ENCODE data around the gene TMEM62.

TMEM62 gene

DNA sequence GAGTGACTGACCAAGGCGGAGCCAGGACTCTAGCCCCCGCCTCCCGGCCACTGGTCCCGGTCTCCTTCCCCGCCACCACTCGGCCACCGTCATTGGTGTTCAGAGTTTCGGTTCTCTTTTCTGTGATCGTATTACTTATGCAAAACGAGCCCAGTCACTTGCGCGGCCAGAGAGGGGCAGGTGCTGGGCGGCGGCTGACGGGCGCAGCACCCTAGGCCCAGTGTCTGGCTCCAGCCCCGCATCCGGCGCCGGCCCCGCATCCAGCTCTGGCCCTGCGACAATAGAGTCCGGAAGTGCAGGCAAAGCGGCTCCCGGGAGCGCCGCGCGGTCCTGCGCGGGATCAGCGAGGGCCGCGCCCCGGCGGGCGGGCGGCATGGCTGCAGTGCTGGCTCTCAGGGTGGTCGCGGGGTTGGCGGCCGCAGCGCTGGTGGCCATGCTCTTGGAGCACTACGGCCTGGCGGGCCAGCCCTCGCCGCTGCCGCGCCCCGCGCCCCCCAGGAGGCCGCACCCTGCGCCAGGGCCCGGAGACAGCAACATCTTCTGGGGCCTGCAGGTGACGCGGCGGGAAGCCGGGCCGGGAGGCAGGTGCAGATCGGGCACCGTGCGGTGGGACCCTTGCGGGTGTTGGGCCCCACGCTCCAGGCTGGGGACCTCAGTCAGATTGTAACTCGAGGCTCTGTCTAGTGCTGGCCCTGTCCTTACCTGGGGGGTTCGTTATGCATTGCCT lies at the start of gene TMEM62:
TMEM62 (plus strand) TSS at position 157 of the 727 bp plus-strand sequence; CDS start at position 374, 217 bp downstream.
- DNase-seq = peak; percentile 19 to 55

DNA sequence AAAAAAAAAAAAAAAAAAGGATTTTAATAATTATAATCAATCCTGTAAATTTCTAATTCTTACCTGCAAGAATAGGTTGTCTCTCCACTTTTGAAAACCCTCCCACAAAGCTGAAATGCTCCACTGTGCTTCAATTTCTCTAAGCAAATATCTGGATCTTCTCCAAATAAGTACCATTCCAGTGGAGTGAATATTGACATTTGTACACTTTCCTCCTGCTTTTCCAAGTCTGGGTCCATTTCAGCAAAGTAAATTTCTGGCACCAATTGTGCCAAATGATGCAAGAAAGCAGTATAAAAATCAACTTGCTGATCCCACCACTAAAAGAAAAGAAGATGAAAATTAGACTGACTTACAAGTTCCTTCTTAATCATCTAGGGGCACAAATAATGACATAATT lies 47.5 kb upstream of the TMEM62 start:
- DNase-seq = no peak

DNA sequence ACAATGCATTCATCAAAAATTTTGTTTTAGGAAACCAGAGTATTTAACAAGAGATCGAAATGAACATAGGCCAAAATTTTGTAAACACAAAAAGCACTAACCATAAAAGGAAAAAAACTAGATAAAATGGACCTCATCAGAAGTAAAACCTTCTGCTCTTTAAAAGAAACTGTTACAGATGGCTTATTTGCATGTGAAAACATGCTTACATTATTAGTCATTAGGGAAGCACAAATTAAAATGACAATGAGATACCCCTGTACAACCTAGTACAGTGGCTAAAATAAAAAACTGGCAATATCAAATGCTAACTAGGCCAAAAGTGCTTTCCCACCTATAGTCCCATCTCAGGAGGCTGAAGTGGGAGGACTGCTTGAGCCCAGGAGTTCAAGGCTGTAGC lies 46.8 kb upstream of the TMEM62 start:
- DNase-seq = no peak

DNA sequence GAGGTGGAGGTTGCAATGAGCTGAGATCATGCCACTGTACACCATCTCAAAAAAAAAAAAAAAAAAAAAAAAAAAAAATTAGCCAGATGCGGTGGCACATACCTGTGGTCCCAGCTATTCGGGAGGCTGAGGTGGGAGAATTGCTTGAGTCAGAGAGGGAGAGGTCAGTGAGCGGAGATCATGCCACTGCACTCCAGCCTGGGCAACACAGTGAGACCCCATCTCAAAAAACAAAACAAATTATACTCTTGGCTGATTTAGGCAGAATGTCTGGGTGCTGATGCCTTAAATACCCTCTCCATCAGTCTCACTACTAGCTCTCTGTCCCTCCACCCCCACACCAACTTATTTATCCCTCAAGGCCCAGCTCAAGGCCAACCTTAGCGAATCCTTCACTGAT lies 41.5 kb upstream of the TMEM62 start:
- DNase-seq = no peak

DNA sequence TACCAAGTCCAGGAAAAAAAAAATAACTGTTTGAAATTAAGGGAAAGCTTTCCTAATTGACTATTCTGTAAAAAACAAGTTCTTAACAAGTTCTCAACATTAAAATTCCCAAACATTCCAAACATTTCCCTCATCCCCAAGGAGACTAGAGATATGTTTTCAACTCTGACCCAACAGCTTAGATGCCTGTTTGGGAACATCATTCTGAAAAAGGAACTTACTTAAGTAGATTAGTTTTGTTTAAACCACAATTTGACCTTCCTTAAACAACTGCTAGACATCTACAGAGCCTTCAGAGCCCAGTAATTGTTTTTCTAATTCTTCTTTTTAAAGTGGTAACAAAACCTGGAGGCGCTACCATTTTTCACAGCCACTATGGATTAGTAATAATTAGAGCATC lies 40.4 kb upstream of the TMEM62 start:
- DNase-seq = no peak

DNA sequence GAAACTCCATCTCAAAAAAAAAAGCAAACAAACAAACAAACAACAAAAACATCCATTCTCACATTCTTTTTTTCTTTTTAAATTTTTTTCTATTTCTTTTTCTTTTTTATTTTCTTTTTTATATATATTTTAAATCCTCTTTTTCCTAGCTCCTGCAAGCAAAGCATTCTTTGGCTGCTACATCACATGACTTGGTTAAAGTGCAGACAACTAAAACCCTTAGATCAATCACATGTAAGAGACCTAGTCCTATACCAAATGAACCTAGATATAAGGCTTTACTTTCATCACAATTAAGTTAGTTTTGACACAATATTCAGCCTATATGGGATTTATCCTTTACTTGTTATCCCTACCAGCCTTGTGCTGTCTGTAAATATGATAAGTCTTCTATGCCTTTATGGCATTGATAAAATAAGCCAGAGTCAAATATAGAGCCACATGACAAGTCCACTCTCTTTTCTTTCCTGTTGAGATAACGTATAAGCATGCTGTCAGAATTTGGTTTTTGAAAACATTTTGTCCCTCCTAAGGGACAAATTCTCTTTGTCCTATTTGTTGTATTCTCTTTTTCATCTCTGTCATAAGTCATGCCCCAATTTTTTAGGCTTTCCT lies 38.9 kb upstream of the TMEM62 start:
- no peak for DNase-seq

DNA sequence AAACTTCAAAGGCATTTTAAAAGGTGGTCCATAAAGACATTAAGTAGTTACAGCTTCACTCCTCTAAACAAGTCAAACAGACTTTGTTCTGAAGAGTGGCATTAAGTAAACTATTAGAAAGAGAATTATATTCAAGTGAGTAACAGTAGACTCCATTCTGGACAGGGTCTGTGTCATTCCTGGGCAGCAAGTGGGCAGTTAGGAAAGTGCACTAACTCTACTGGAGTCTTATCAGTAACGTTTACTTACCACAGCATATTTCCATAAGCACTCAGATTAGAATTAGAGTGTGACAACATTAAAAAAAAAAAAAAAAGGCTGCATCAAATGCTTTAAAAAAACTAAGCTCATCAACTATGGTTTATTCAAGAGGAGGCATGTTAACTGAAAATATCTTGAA lies 38.1 kb upstream of the TMEM62 start:
- DNase-seq = no peak

DNA sequence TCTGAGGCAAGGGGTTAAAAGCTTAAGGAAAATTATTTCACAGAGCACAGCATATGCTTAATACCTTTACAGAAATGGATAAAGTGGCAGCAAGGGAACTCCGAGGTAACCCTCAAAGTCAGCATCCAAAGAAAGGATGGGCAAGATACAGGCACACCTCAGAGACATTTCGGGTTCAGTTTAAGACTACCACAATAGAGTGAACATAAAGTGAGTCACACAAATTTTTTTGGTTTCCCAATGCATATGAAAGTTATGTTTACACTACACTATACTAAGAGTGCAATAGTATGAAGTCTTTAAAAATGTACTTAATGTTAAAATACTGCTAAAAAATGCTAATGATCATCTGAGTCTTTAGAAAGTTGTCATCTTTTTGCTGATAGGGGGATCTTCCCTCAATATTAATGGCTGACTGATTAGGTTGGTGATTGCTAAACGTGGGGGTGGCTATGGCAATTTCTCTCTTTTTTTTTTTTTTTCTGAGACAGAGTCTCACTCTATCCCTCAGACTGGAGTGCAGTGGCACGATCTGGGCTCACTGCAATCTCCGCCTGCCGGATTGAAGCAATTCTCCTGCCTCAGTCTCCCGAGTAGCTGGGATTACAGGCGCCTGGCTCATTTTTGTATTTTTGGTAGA lies 37.6 kb upstream of the TMEM62 start:
- no peak for DNase-seq

DNA sequence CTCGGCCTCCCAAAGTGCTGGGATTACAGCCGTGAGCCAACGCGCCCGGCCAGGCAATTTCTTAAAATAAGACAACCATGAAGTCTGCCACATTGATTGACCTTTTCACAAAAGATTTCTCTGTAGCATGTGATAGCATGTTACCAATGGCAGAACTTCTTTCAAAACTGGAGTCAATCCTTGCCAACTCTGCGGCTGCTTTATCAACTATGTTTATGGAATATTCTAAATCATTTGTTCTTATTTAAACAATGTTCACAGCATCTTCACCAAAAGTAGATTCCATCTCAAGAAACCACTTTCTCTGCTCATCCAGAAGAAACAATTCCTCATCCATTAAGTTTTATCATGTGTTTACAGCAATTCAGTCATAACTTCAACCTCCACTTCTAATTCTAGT lies 37.0 kb upstream of the TMEM62 start:
- DNase-seq = no peak

DNA sequence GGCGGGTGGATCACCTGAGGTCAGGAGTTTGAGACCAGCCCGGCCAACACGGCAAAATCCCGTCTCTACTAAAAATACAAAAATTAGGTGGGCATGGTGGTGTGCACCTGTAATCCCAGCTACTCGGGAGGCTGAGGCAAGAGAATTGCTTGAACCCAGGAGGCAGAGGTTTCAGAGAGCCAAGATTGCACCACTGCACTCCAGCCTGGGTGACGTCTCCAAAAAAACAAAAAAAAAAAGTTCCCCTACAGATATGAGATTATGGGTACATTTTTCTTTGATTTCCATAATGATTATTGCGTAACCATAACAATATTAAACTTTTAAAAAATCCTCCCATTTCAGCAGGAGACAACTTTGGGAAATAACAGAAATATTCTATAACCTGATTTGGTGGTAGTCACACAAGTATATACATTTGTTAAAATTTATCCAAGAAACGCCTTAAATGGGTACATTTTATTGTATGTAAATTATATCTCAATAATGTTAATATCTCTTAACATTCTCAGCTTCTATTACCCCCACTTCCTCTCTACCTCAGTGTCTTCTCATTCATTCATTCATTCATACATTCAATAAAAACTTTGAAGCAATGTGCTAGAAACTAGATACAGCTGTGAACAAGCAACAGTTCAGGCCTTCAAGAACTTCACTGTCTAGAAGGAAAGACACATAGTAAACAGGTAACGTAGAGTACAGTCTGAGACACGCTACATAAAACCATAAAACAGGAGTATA lies 34.1 kb upstream of the TMEM62 start:
- no peak for DNase-seq

DNA sequence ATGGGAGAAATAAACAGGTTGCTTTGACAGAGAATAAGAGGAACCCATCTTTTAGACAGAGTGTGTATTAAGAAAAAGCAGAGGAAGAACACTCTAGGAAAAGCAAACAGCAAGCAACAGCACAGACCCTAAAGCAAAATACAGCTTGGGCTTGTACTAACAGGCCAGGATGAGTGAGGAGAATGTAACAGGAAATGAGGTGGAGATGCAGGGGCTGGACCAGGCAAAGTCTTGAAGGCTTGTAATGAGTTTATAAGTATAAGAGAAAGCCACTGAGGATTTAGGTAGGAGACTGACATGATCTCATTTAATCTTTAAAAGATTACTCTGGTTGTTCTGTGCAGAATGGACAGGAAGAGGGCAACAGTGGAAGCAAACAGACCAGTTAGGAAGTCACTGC lies 32.4 kb upstream of the TMEM62 start:
- DNase-seq = no peak

DNA sequence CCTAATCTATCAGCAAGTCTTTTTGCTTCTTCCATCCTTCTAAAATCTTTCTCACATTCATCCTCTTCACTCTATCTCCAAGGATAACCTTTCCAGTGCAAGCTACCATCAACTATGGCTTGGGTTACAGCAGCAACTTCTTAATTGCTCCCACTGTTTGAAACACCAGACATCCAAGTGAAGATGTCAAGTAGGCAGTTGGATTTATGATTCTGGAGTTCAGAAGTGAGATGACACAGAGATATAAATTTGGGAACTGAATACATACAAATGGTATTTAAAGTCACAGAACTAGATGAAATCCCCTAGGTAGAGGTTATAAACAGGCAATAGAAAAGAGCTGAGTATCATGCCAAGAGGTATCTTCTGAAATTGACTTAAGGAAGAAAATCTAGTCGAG lies 31.2 kb upstream of the TMEM62 start:
- no peak for DNase-seq

DNA sequence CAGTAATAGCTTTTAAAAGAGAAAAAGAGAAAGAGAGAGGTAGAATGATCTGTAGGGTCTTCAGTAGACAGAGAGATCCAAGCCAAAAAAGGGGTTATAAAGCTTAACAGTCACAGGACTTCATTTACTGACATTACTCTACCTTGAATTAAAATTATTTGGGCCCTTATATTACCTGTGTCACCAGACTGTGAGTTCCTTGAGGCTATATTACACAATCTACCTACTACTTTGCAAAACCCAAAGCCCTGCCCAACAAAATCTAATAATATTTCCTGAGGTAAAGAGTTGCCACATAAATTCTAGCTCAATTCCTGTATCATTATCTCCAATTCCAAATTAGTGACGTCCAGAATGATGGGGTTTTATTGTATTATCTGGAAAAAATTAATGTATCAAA lies 29.5 kb upstream of the TMEM62 start:
- no peak for DNase-seq

DNA sequence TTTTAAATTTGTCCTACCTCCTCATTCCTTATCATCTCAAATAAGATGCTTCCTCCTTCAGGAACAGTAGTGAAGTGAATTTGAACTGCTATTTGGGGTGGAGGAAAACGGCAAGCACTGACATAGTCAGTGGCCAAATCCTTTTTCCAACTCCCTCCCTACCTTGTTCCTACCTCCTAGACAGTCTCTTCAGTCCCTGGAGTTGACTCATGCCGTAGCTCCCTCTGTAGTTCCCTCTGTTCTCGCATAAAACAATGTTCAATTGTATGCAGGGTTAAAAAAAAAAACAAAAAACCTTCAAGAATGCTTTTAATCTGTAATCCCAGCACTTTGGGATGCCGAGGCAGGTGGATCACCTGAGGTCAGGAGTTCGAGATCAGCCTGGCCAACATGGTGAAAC lies 29.0 kb upstream of the TMEM62 start:
- no peak for DNase-seq

DNA sequence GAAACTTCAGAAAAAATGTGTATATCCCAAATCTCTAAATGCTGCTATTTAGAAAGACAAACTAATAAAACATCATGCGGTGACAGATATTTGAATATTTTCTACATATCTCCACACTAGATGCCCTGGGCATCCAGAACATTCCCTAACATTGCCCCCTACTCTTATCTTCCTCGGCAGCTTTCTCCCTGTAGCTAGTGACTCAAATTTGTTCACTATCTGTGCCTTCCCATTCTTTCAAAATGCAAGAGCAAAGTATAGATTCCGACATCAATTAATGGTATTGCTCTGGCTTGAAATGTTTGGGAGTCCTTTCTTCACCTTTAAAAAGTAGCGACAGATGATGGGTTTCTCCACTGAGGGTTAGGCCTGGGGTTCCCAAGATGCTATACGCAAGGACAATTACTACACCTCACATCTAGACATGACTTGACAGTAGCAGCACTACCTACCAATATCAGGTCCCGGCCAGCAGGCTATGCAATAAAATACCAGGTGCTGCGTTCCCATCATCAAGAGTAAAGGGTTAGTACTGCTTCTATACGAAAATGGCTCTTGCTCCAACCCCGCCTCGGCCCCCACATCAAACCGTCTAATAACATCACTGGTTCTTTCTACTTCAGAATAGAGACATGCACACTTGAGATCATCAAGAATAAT lies 28.2 kb upstream of the TMEM62 start:
- no peak for DNase-seq

DNA sequence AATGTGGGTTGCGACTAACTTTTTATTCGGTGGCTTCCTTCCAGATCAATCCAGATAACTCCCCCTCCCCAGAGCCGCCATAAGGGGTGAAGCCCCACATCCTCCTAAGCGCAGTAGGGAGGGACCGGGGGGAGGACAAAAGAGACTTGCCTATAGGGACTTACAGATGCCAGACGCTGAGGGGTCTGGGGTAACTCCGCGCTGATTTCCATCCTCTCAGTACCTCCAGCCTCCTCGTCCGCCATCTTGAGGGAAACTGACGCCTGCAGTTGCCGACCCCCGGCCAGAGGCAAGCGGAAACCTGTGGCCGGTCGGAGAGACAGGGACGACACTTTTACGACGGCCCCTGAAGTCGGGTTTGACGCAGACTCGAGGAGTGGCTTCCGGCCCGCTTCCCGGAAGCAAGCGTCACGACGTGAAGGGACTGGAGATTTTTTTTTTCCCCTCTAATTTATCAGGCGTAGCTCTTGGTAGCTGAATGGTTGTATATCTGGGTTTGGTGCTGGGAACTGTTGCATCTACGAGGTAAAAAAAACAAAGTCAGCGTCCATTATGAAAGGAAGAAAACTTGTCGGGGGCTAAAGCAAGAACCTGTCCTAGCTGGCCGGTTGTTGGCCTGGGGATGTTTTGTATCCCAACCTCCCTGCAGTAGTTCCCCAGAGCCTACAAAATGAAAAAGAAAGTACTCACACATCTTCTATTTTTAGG lies 27.5 kb upstream of the TMEM62 start, which contains the start of gene UBR1:
UBR1 (minus strand) TSS at position 261 of the 708 bp plus-strand sequence; CDS start at position 245, 16 bp downstream.
- DNase-seq = peak; percentile 67

DNA sequence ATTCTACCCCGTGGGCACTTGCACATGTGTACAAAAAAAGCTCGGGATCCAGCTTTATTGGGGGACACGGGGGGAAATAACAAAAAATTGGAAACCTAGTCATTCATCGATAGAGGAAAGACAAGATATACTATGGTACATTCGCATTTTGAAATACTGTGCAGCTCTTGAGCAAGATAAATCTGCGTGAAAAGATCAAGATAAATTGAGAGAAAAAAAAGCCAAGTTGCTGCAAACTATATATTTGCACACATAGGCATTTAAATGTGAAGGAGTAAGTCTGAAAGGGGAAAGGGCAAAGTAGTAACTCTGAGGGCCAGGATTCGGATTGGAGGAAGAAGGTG lies 26.9 kb upstream of the TMEM62 start:
- DNase-seq = no peak

DNA sequence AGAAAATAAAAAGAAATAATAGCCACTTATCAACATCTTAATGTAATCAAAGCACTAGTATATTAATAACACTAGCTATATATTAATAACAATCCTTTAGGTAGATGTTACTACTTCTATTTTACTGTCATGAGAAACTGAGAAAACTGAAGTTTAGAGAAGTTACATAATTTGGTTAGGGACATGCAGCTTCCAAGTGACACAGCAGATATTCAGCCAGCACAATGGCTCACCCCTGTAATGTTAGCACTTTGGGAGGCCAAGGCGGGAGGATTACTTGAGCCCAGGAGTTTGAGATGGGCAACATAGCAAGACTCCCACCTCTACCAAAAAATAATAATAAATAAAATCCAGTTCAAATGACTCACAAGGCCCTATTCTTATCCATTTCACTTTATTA lies 25.6 kb upstream of the TMEM62 start:
- no peak for DNase-seq

DNA sequence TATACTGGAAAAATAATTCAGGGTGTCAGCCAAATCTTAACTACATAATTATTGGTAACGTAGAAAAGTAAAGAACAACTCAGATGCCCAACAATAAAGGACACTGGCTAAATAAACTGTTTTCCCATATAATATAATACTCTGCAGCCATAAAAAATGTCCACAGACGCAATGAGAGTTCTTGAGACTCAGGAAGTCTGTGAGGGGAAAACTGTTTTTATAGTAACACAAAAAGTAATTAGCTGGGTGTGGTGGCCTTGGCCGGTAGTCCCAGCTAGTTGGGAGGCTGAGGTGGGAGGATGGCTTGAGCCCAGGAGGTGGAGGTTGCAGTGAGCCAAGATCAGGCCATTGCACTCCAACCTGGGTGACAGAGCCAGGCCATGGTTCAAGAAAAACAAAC lies 22.0 kb upstream of the TMEM62 start:
- no peak for DNase-seq

DNA sequence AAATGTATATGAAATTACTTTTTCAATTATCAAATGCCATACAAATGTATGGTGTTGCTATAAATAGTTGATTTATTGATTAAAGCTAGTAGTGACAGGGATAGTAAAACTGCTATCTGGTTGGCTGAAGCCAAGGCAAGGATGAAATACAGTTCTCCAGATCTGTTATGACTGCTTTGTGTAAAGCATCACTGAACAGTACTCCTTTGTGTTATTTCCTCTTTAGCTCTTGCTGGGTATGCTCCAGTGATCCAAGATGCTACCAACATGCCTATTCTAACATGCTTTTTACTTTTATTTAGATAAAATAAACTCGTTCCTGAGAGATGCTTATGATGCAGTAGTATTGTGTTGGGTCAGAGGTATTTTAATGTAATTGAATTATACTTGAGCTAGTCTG lies 15.1 kb upstream of the TMEM62 start:
- DNase-seq = no peak

DNA sequence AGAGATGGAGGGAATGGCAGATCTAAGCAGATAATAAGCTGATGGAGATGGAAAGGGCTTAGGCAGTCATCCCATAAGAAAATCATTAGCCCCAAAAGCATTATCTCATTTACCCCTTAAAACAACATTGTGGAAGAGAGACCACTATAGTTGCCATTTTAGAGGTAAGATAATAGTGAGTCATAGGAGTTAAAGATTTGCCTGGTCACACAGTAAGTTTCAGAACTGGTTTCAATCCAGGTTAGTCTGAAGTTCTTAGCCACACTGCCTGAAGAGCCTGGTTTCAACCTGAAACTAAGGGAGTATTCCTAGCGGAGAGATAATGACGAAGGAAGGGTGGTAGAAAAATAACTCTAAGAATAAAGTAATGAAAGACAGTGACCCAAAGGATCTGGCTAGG lies 14.6 kb upstream of the TMEM62 start:
- no peak for DNase-seq

DNA sequence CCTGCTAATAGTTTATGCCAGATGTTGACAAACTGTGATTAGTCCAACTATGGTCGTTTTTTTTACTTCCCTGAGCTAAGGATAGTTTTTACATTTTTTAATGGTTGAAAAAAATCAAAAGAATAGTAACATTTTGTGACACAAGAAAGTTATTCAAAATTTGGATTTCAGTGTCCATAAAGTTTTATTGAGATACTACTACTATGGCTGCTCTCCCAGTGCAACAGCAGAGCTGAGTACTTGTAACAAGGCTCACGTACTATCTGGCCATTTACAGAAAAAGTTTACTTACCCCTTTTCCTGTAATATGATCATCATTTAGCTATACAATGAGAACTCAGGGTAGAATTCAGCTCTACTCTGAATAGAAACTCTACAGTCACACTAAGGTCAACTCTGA lies 11.5 kb upstream of the TMEM62 start:
- DNase-seq = no peak
